Right atrium auricular region (tissue), 2 donors: ENCODE measurements around the gene CDH22. TPM values are rescaled to one million over a fixed set of nuclear protein-coding genes. Genes with fewer than 3 reads are reported as not detected.

Experiments used
- DNase-seq: peaks from one replicate; pipeline ENCODE4 v3.0.0-alpha.2; 2019; ENCODE audit warnings: low spot score
- H3K27ac ChIP-seq, 2 donors: fragments of 200-600 bp; sonication (generic); 1 replicate in 1 of 2; 2 replicates in 1 of 2; pipeline ENCODE4 v1.5.1; 2016 to 2019
- H3K27me3 ChIP-seq, 2 donors: fragments of 200-600 bp; sonication (generic); one replicate each; pipeline versions ENCODE4 v1.5.1 to v1.6.0; 2017 to 2019
- H3K36me3 ChIP-seq: fragments of 200-600 bp; sonication (generic); one replicate; pipeline ENCODE4 v1.5.1; 2016
- H3K4me1 ChIP-seq, 2 donors: fragments of 200-600 bp; sonication (generic); one replicate each; pipeline versions ENCODE4 v1.5.1 to v1.6.0; 2017 to 2019
- H3K4me3 ChIP-seq, 2 donors: fragments of 200-600 bp; sonication (generic); 1 replicate in 1 of 2; 2 replicates in 1 of 2; pipeline ENCODE4 v1.5.1; 2017 to 2019; ENCODE audit warnings: mild to moderate bottlenecking in 1 of 2, moderate library complexity in 1 of 2
- H3K9me3 ChIP-seq, 2 donors: fragments of 200-600 bp; sonication (generic); one replicate each; pipeline ENCODE4 v1.5.1; 2019
- total RNA-seq, 2 donors: library from RNA; depleted of rRNA; stranded (reverse); fragments of >200 nt; gene quantifications; one replicate each; pipeline ENCODE4 v1.1.0, GENCODE V29; 2016
- TF ChIP-seq, protein P1 (sequence below), 2 donors: fragments of 200-600 bp; sonication (generic); IDR thresholded peaks; one replicate each; pipeline ENCODE4 v1.5.1; 2019; ENCODE audit warnings: antibody characterized with exemption in 2 of 2

CDH22 gene
- total RNA-seq, 2 donors from 2014 or later: 0.67 to 4.4 TPM

DNA sequence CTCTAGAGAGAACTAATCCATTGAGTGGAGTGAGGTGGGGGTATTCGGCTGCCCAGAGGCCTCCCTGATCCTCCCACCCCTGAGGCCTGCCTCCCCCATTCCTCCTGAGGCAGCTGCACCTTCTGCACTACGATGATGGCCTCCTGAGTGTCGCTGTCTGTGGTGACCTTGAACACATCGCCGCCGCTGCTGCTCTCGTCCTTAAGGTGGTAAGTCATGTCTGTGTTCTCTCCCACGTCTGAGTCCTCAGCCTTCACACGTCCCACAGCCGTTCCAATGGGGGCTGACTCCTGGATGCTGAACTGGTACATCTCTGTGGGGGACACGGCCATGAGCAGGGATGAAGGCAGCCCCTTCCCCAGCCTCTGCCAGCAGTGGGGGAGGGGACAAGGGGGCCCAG lies 95.4 kb downstream of the CDH22 start:
- no peak overlapping the region for H3K27ac ChIP-seq
- TF ChIP-seq, protein P1, sequence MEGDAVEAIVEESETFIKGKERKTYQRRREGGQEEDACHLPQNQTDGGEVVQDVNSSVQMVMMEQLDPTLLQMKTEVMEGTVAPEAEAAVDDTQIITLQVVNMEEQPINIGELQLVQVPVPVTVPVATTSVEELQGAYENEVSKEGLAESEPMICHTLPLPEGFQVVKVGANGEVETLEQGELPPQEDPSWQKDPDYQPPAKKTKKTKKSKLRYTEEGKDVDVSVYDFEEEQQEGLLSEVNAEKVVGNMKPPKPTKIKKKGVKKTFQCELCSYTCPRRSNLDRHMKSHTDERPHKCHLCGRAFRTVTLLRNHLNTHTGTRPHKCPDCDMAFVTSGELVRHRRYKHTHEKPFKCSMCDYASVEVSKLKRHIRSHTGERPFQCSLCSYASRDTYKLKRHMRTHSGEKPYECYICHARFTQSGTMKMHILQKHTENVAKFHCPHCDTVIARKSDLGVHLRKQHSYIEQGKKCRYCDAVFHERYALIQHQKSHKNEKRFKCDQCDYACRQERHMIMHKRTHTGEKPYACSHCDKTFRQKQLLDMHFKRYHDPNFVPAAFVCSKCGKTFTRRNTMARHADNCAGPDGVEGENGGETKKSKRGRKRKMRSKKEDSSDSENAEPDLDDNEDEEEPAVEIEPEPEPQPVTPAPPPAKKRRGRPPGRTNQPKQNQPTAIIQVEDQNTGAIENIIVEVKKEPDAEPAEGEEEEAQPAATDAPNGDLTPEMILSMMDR (IDR thresholded peaks at IDR 0.05): no peak
- H3K4me3 ChIP-seq: no peak overlapping the region
- H3K9me3 ChIP-seq: no peaks in the 10 kb centered on the region
- no peak for DNase-seq
- no peaks in the 10 kb centered on the region for H3K36me3 ChIP-seq
- H3K27me3 ChIP-seq: no peaks in the 10 kb centered on the region
- H3K4me1 ChIP-seq: peaks cover 0 to 19% of the 10 kb centered on the region in 2 donors

DNA sequence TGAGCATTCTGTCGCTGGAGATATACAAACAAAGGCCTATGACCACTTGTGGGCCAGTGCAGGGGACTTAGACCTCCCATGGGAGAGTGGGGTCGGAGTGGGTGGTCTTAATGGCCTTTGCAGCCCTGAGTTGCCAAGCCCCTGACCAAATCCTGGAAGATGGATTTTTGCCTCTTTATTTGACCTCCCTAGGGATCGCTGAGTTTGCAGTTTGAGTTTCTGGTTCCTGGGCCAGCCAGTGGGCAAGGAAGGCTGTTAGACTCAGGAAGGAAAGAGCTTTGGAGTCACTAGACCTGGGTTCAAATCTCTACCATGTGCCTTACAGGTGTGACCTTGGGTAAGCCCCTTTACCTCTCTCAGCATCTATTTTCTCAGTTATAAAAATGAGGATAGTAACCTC lies 96.0 kb downstream of the CDH22 start:
- H3K36me3 ChIP-seq: no peaks in the 10 kb centered on the region
- TF ChIP-seq, protein P1 (IDR thresholded peaks at IDR 0.05): no peak
- peaks cover 0 to 24% of the 10 kb centered on the region in 2 donors for H3K4me1 ChIP-seq
- H3K4me3 ChIP-seq: no peak overlapping the region
- no peaks in the 10 kb centered on the region for H3K27me3 ChIP-seq
- no peak for DNase-seq
- no peaks in the 10 kb centered on the region for H3K9me3 ChIP-seq
- H3K27ac ChIP-seq: no peak overlapping the region

DNA sequence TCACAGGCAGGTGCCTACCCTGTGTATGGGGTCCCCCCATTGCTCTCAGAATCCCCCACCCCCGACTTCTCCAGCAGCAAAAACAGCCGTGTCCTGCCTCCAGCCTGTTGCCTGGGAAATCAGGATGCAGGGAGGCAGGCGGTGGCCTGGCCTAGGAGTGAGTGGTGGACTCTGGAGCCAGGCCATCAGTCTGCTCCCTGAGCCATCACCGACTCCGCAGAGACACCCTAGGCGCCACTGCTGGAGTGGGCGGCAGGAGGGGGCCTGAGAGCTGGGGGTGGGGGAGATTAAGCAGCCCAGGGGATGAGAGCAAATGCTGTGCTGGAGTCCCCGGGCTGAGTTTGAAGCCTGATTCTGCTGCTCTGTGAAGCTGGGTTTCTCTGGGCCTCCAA lies 97.0 kb downstream of the CDH22 start:
- Histone ChIP-seq H3K36me3 (no peaks in the 10 kb centered on the region), H3K4me3 (no peak overlapping the region), H3K27ac (no peak overlapping the region), H3K4me1 (peaks cover 0 to 30% of the 10 kb centered on the region in 2 donors), H3K27me3 (no peaks in the 10 kb centered on the region), H3K9me3 (no peaks in the 10 kb centered on the region)
- DNase-seq: no peak
- TF ChIP-seq, protein P1 (IDR thresholded peaks at IDR 0.05): no peak

DNA sequence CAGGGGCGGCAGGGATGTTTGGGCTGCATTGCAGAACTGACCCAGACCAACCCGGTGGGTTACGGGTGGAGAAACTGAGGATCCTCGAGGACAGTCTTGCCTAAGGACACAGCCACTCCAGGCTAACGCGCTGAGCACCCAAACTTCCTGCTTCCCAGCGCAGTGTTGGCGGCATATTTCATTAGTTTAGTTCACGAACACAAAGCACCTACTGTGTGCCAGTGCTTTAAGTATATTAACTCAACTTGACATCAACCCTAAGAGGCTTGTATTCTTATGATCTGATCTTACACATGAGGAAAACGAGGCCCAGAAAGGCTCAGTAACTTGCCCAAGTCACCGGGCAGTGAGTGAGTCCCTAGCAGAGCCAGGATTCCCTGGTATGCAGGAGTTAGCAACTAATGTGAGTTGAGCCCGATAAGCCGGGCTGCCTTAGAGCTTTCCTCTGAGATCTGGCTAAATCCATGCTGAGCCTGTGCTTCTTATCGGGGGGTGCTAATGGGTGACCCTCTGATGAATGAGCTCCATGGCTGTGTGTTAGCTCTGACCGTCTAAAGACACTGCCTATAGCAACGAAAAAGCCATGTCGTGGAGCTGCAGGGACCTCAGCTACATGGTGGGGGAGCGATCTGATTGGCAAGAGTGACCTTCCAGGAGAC lies 97.5 kb downstream of the CDH22 start:
- TF ChIP-seq, protein P1 (IDR thresholded peaks at IDR 0.05): no peak
- Histone ChIP-seq H3K9me3 (no peaks in the 10 kb centered on the region), H3K27me3 (no peaks in the 10 kb centered on the region), H3K4me3 (no peak overlapping the region), H3K4me1 (peaks cover 0 to 30% of the 10 kb centered on the region in 2 donors), H3K27ac (no peak overlapping the region), H3K36me3 (no peaks in the 10 kb centered on the region)
- no peak for DNase-seq

DNA sequence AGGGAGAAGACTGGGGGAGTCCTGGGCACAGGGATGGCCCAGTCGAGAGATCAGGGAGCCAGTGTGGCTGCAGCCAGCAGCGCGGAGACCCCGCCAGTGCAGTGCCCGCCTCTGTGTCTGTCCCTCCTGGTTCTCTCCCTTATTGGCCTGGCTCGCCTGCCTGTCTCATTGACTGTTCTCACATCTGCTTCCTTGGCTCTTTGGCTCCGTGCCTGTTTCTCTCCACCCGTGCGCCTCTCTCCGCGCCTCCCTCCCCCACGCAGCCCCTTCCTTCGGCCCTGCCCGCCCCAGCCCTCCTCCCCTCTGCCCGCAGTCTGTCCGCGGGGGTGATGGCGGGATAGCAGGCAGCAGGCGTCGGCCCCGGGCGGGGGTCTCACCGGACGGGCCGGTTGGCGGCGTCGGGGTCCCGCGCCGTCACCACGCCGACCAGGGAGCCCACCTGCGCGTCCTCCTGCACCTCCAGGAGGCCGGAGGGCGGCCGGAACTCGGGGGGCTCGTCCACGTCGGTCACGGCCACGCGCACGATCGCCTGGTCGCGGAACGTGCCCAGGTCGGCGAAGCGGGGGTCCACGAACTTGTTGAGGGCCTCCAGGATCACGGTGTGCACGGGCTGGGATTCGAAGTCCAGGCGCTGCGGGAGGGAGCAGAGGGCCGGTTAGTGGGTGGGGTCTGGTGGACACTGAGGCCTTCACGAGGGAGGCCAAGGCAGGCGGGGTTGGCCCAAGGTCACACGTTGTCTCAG lies 98.2 kb downstream of the CDH22 start:
- H3K27me3 ChIP-seq: no peaks in the 10 kb centered on the region
- H3K36me3 ChIP-seq: no peaks in the 10 kb centered on the region
- TF ChIP-seq, protein P1 (IDR thresholded peaks at IDR 0.05): no peak
- H3K9me3 ChIP-seq: no peaks in the 10 kb centered on the region
- peaks cover 0 to 25% of the 10 kb centered on the region in 2 donors for H3K4me1 ChIP-seq
- H3K27ac ChIP-seq: no peak overlapping the region
- no peak for DNase-seq
- H3K4me3 ChIP-seq: no peak overlapping the region
